Brain microvascular endothelial cell (primary cell): ENCODE measurements around the gene AGRN.
"Not testable (repeated sequence)": the region's sequence is repeated elsewhere in the genome, so short reads cannot be mapped to it uniquely, and the experiment has no call there.

Experiments used
- DNase-seq: peaks from one replicate; pipeline ENCODE4 v3.0.0-alpha.2; 2020
- H3K27ac ChIP-seq: fragments of 250-450 bp; sonication (Bioruptor Pico); 2 replicates; pipeline ENCODE4 v1.5.1; 2020; ENCODE audit warnings: mild to moderate bottlenecking, moderate library complexity
- H3K27me3 ChIP-seq: fragments of 250-450 bp; sonication (Bioruptor Pico); replicated peaks from 2 replicates; pipeline ENCODE4 v1.5.1; 2020; ENCODE audit warnings: mild to moderate bottlenecking
- H3K36me3 ChIP-seq: fragments of 250-450 bp; sonication (Bioruptor Pico); replicated peaks from 2 replicates; pipeline ENCODE4 v1.5.1; 2020; ENCODE audit warnings: mild to moderate bottlenecking
- H3K4me3 ChIP-seq: 2 replicates; pipeline ENCODE4 v1.5.1; 2011; ENCODE audit warnings: low read depth, mild to moderate bottlenecking, control low read depth, low read length, moderate library complexity
- CTCF ChIP-seq: IDR thresholded peaks from 2 replicates; pipeline ENCODE4 v1.5.1; 2011; ENCODE audit warnings: low read depth, mild to moderate bottlenecking, moderate library complexity, low read length, control low read depth, inconsistent platforms; ENCODE audit errors: missing control alignments
- in situ Hi-C: cut with HindIII; loops from 2 replicates; pipeline ENCODE4 v1.10.0; 2017; ENCODE audit warnings: low sequenced_read_pairs, low pct_ligation_motif_present

AGRN gene

GRCh38 chr1:1004420-1004779, 15.5 kb upstream of the AGRN start:
- Histone ChIP-seq H3K4me3 (no peak overlapping the region), H3K27ac (no peak overlapping the region), H3K27me3 (no peaks in the 10 kb centered on the region), H3K36me3 (no peaks in the 10 kb centered on the region)
- TF ChIP-seq CTCF: no peak
- DNase-seq: no peak
- in situ Hi-C loops: no loop called here

GRCh38 chr1:1004780-1005697, 14.9 kb upstream of the AGRN start:
- H3K4me3 ChIP-seq: no peak overlapping the region
- TF ChIP-seq CTCF: no peak
- no peak for DNase-seq
- no peaks in the 10 kb centered on the region for H3K36me3 ChIP-seq
- H3K27ac ChIP-seq: no peak overlapping the region
- no peaks in the 10 kb centered on the region for H3K27me3 ChIP-seq
- in situ Hi-C loops: no loop called here

GRCh38 chr1:1005774-1006304, 14.1 kb upstream of the AGRN start:
- TF ChIP-seq CTCF: no peak
- in situ Hi-C loops: no loop called here
- no peaks in the 10 kb centered on the region for H3K27me3 ChIP-seq
- H3K36me3 ChIP-seq: no peaks in the 10 kb centered on the region
- no peak overlapping the region for H3K4me3 ChIP-seq
- H3K27ac ChIP-seq: no peak overlapping the region
- no peak for DNase-seq

GRCh38 chr1:1006305-1007159, 13.4 kb upstream of the AGRN start:
- in situ Hi-C loops: no loop called here
- H3K27me3 ChIP-seq: no peaks in the 10 kb centered on the region

GRCh38 chr1:1010131-1010530, 9.8 kb upstream of the AGRN start:
- H3K4me3 ChIP-seq, H3K36me3 ChIP-seq, in situ Hi-C loops, H3K27ac ChIP-seq, H3K27me3 ChIP-seq, DNase-seq: not testable (repeated sequence)

More at GRCh38 chr1:1006305-1007159, 13.4 kb upstream of the AGRN start:
- H3K36me3 ChIP-seq: no peaks in the 10 kb centered on the region
- DNase-seq: no peak
- H3K4me3 ChIP-seq: no peak overlapping the region
- H3K27ac ChIP-seq: no peak overlapping the region
- no peak for TF ChIP-seq CTCF

- no peak for TF ChIP-seq CTCF
- in situ Hi-C loops: no loop called here
- Histone ChIP-seq H3K36me3 (no peaks in the 10 kb centered on the region), H3K27ac (no peak overlapping the region), H3K27me3 (no peaks in the 10 kb centered on the region), H3K4me3 (no peak overlapping the region)
- DNase-seq: no peak
Measured at GRCh38 chr1:1011396-1011949, 8.4 kb upstream of the AGRN start.

GRCh38 chr1:1012736-1013104, 7.2 kb upstream of the AGRN start:
- in situ Hi-C loops, H3K36me3 ChIP-seq, H3K27me3 ChIP-seq, DNase-seq: not testable (repeated sequence)
- H3K27ac ChIP-seq: peak overlapping the region; percentile 71
- H3K4me3 ChIP-seq: peak overlapping the region; percentile 69
